ENCODE results near the gene CBX4. TPM values are rescaled to one million over a fixed set of nuclear protein-coding genes. Genes with fewer than 3 reads are reported as not detected.
A peak's percentile ranks its signal among the peaks of the same experiment; 100 is the strongest.

Gene CBX4
- total RNA-seq, 1 experiment from 2014 or later: 53.5 TPM

DNA sequence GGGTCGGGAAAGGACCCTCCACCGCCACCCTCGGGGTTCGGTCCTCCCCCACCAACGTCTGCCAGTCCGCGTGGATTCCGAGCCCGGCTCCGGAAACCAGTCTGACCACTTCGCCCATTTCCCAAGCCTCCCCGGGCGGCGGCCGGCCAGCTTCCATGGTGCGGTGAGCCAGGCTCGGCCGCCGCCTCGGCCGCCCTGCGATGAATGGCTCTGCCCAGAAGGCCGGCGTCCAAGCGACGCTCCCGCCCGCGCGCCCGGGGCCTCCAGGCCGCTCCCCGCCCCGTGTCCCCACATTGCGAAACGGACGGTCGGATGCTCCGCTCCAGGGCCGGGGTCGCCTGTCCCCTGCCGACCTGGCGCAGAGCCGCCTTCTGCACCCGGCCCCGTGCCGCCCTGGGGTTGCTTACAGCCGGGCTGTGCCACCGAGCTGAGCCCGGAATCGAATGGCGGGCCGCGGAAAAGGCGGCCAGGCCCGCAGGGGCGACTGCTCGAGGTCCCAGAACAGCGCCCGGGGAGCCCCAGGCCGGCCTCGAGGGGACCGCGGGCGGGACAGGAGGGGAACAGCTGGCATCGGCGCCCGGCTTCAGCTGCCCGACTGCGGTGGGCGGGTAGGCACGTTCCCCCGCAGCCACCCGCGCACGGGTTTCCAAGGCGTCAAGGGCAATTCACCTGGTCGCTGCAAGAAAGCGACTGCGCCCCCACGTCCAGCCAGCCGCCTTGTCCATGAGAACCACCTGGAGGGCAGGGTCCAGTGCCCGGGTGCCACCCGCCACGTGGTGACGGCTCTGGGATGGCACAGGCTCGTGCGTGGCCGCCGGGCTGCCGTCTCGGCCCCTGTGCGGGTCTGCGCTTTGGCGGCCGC is 24.0 kb downstream of the CBX4 start:
- Histone ChIP-seq H2AFZ (ENCODE audit: low read length) (peak overlapping the region; percentile 67), H3K4me3 (ENCODE audit: low read length) (peak overlapping the region; percentile 56), H3K36me3 (ENCODE audit: low read depth, low read length) (no peaks in the 10 kb centered on the region), H3K27me3 (ENCODE audit: low read length) (peaks cover 21% of the 10 kb centered on the region), H3K4me2 (ENCODE audit: low read length) (peak overlapping the region; percentile 80), H3K9me2 (replicated peaks; ENCODE audit: low read length) (no peaks in the 10 kb centered on the region), H3F3A (ENCODE audit: low read length, unreplicated experiment) (no peaks in the 10 kb centered on the region), H4K20me1 (ENCODE audit: low read length) (no peaks in the 10 kb centered on the region), H3K79me2 (ENCODE audit: low read length) (no peaks in the 10 kb centered on the region), H3K27ac (ENCODE audit: low read length) (no peak overlapping the region), H3K9me3 (ENCODE audit: low read length) (no peaks in the 10 kb centered on the region), H3K9ac (ENCODE audit: low read length) (peak overlapping the region; percentile 28), H3K4me1 (ENCODE audit: insufficient read depth, low read length) (peaks cover 29% of the 10 kb centered on the region)
- POLR2A ChIA-PET (ENCODE audit: unreplicated experiment): no interaction called here
- CTCF ChIA-PET: no interaction called here
- peak; percentile 6; the same call in 1 of the 2 replicates for ATAC-seq
- intact Hi-C loops (cut with micrococcal nuclease): no loop called here
- DNase-seq: peak; percentile 70
- BruUV-seq (replicated peaks): no TSS peak
- TF ChIP-seq, protein P1, sequence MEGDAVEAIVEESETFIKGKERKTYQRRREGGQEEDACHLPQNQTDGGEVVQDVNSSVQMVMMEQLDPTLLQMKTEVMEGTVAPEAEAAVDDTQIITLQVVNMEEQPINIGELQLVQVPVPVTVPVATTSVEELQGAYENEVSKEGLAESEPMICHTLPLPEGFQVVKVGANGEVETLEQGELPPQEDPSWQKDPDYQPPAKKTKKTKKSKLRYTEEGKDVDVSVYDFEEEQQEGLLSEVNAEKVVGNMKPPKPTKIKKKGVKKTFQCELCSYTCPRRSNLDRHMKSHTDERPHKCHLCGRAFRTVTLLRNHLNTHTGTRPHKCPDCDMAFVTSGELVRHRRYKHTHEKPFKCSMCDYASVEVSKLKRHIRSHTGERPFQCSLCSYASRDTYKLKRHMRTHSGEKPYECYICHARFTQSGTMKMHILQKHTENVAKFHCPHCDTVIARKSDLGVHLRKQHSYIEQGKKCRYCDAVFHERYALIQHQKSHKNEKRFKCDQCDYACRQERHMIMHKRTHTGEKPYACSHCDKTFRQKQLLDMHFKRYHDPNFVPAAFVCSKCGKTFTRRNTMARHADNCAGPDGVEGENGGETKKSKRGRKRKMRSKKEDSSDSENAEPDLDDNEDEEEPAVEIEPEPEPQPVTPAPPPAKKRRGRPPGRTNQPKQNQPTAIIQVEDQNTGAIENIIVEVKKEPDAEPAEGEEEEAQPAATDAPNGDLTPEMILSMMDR (conservative IDR thresholded peaks at IDR 0.05; ENCODE audit: low read depth, low read length): no peak
- TF ChIP-seq EZH2 (IDR thresholded peaks at IDR 0.05; ENCODE audit: low read length, unreplicated experiment) (no peak), EZH2phosphoT487 (IDR thresholded peaks at IDR 0.05; ENCODE audit: borderline replicate concordance, low read length) (no peak)

DNA sequence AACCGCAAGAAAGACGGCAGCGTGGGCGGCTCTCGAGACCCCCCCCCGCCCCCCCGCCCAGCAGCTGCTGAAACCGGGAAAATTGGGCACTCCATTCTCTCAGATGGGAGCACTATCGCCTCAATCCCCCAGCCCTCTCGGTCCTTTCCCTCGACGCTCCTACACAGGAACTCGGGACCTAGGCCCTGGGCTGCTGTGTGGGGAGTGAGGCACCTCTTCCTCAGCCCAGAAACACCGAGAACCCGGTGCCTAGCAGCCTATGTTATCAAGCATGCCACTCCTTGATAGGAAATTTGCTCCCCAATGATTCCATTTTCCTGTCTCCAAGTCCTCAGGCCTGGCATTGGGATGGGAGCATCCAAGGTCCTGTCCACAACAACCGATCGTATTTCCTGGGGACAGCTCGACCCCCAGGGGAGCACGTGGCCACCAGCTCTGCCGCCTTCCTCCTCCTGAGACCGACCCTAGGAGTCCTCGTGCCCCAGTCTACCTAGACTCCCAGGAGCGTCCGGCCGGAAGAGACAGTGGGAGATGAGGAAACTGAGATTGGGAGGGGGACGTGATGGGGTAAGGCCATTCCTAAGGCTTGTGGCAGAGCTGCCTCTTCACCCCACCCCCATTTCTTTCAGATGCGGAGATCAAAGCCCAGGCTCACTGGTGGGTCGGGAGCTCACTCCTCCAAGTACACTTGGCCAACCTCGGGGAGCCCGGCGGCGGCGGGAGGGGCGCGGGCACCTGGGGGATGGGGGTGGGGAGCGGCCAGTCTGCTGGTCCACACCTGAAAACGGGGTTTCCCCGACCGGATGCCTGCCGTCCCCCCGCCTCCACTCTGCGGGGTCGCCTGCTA is 24.9 kb downstream of the CBX4 start:
- no peaks in the 10 kb centered on the region for H3K36me3 ChIP-seq (ENCODE audit: low read depth, low read length)
- H3K79me2 ChIP-seq (ENCODE audit: low read length): no peaks in the 10 kb centered on the region
- H2AFZ ChIP-seq (ENCODE audit: low read length): peak overlapping the region; percentile 67
- ChIA-PET POLR2A (ENCODE audit: unreplicated experiment) (no interaction called here), CTCF (interaction anchor here (0.6 kb wide), 1 partner anchor 25 kb away, joined by 4 read pairs; the partner anchor contains the start of gene CBX4)
- TF ChIP-seq EZH2 (IDR thresholded peaks at IDR 0.05; ENCODE audit: low read length, unreplicated experiment) (no peak), EZH2phosphoT487 (IDR thresholded peaks at IDR 0.05; ENCODE audit: borderline replicate concordance, low read length) (no peak)
- TF ChIP-seq, protein P1 (conservative IDR thresholded peaks at IDR 0.05; ENCODE audit: low read depth, low read length): no peak
- no peaks in the 10 kb centered on the region for H4K20me1 ChIP-seq (ENCODE audit: low read length)
- H3K27me3 ChIP-seq (ENCODE audit: low read length): peaks cover 23% of the 10 kb centered on the region
- no peak for ATAC-seq
- no peaks in the 10 kb centered on the region for H3F3A ChIP-seq (ENCODE audit: low read length, unreplicated experiment)
- no TSS peak for BruUV-seq (replicated peaks)
- H3K4me1 ChIP-seq (ENCODE audit: insufficient read depth, low read length): peaks cover 29% of the 10 kb centered on the region
- H3K27ac ChIP-seq (ENCODE audit: low read length): no peak overlapping the region
- intact Hi-C loops (cut with micrococcal nuclease): no loop called here
- no peaks in the 10 kb centered on the region for H3K9me3 ChIP-seq (ENCODE audit: low read length)
- no peak for DNase-seq
- H3K4me2 ChIP-seq (ENCODE audit: low read length): peak overlapping the region; percentile 80
- peak overlapping the region; percentile 56 for H3K4me3 ChIP-seq (ENCODE audit: low read length)
- H3K9ac ChIP-seq (ENCODE audit: low read length): peak overlapping the region; percentile 28
- H3K9me2 ChIP-seq (replicated peaks; ENCODE audit: low read length): no peaks in the 10 kb centered on the region

All from PC-3 (cell line).